ENCODE measurements around the gene MUC5AC.
"Not testable (repeated sequence)": the region's sequence is repeated elsewhere in the genome, so short reads cannot be mapped to it uniquely, and the experiment has no call there.

The MUC5AC gene

DNA sequence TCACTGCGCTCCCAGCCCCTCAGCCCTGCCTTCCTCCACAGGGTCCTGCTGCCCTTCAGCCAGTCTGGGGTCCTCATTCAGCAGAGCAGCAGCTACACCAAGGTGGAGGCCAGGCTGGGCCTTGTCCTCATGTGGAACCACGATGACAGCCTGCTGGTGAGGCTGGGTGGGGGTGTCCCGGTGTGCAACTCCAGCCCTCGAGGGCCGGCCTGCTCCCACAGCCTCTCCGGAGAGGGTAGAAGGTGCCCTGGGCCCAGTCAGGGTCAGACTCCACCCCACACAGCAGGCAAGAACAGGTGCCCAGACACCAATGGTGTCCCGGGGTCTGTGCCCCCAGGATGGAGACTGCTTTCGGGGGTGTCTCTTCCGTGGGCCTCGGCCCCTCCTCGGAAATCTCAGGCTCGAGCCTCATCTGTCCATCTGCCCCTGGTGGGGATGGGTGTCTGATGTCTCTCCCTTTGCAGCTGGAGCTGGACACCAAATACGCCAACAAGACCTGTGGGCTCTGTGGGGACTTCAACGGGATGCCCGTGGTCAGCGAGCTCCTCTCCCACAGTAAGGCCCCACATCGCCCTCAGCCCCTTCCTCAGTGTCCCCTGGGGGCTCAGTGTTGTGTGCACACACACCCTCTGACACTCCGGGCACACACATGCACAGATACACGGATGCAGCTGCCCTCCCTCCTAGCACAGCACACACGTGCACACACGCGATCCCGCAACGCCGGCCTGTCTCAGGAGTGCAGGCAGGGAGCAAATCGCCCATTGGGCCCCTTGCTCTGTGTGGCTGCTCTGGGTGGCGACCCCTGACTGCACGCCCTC lies 4.9 kb downstream of the MUC5AC start:
- DNase-seq = no peak

DNA sequence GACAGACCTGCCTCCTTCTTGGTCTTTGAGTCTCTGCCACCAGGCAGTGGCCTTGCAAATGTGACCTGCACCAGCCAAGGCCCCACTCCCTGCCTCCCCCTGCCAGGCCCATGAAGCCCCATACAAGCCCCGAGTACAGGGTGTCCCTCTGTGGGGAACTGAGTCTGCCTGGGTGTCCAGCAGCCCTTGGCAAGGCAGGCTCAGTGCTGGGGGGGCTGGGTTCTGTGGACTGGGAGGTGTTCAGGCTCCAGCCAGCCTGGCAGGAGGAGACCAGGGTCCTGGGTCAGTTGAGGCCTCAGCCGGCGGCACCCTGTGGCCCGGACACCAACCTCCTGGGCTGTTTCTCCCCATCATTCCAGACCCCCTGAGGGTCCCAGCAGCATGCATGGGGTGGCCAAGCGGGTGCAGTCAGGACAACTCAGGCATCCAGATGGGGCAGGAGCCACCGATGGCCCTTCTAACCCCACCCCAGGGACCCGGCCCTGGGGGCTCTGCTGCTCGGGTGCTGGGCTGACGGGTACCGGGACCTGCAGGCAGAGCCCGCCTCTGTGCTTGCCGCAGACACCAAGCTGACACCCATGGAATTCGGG lies 5.7 kb downstream of the MUC5AC start:
- no peak for DNase-seq

DNA sequence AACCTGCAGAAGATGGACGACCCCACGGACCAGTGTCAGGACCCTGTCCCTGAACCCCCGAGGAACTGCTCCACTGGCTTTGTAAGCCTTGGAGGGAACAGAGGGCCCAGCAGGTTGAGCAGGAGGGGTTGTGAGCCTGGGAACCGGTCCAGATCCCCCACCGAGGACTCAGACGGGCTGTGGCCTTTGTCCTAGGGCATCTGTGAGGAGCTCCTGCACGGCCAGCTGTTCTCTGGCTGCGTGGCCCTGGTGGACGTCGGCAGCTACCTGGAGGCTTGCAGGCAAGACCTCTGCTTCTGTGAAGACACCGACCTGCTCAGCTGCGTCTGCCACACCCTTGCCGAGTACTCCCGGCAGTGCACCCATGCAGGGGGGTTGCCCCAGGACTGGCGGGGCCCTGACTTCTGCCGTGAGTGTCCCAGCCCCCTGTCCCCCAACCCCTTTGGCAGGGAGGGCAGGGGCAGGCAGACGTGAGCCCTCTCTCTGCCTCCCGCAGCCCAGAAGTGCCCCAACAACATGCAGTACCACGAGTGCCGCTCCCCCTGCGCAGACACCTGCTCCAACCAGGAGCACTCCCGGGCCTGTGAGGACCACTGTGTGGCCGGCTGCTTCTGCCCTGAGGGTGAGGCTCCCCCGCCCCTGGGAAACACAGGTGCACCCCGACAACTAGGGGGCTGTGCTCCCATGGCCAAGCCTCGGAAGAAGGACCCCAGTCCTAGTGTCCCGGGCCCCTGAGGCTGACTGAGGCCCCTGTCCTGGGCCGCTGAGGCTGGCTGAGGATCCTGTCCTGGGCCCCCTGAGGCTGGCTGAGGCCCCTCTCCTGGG lies 6.4 kb downstream of the MUC5AC start:
- DNase-seq = no peak

DNA sequence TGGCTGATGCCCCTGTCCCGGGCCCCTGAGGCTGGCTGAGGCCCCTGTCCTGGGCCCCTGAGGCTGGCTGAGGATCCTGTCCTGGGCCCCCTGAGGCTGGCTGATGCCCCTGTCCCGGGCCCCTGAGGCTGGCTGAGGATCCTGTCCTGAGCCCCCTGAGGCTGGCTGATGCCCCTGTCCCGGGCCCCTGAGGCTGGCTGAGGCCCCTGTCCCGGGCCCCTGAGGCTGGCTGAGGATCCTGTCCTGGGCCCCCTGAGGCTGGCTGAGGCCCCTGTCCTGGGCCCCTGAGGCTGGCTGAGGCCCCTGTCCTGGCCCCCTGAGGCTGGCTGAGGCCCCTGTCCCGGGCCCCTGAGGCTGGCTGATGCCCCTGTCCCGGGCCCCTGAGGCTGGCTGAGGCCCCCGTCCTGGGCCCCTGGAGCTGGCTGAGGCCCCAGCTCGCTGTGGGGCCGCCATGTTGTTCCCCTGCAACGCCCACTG lies 7.1 kb downstream of the MUC5AC start:
- not testable (repeated sequence) for DNase-seq

DNA sequence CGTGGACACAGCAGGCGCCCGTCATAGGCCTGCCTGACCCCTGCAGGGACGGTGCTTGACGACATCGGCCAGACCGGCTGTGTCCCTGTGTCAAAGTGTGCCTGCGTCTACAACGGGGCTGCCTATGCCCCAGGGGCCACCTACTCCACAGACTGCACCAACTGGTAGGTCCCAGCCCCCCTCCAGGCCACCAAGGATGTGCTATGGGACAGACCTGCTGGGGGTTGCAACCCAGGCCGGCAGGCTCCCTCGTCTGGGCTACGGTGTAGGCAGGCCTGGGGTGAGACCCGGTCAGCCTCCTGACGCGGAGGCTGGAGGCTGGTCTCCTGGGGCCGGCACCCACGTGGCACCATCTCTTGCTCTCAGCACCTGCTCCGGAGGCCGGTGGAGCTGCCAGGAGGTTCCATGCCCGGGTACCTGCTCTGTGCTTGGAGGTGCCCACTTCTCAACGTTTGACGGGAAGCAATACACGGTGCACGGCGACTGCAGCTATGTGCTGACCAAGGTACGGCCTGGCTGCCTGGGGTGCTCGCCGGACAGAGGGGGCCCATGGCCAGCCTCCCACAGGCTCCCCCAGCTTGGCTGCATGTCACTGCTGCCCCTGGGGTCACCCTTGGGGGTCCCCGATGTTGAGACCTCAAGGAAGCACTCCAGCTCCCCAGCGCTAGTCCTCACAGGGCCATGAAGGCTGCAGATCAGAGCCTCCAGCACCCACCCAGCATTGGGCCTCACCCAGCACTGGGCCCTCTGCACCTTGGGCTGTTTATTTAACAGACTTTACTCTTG lies 7.7 kb downstream of the MUC5AC start:
- no peak for DNase-seq

DNA sequence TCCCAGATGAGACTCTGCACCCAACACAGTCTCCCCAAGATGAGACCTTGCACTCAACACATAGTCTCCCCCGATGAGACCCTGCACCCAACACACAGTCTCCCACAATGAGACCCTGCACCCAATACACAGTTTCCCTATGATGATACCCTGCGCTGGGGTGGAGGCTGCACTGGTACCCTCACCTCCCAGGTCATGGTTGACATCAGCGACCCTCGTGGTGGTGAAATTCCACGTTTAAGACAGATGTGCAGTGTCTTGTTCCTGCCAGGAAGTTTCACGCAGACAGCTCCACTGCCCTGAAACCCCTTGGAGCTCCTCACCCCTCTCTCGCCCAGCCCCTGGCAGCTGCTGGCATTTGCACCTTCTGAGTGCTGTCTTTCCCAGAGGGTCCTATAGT lies 9.5 kb downstream of the MUC5AC start:
- no peak for DNase-seq

DNA sequence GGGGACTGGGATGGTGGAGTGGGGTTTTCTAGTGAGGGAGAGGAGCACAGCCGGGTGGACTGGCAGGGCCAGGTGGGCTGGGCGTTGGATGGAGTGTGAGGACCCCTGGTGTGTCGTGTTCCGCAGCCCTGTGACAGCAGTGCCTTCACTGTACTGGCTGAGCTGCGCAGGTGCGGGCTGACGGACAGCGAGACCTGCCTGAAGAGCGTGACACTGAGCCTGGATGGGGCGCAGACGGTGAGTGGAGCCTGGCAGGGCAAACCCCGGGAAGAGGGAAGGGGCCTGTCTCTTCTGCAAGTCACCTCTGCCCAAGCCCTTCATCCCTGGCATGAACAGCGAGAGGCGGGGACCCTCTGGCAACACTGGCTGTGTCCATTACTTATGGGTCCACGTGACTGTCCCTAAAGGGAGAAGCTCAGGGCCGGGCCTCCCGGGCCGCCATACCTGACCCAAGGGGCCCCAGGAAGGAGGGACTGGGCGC lies 10.0 kb downstream of the MUC5AC start:
- no peak for DNase-seq

DNA sequence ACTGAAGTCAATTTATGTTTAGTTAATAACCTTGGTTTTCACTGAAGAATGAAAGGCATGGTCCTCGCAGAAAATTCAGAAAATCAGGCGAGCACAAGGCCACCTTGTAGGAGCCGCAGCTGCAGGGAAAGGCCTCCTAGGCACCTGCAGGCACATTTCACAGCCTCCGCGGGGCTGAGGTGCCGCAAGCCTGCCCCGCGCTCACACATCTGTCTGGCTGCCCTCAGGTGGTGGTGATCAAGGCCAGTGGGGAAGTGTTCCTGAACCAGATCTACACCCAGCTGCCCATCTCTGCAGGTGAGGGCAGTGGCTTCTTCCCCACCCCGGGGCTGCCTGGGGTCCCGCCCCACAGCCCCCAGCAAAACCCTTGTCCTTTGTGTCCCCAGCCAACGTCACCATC lies 10.5 kb downstream of the MUC5AC start:
- DNase-seq = no peak

DNA sequence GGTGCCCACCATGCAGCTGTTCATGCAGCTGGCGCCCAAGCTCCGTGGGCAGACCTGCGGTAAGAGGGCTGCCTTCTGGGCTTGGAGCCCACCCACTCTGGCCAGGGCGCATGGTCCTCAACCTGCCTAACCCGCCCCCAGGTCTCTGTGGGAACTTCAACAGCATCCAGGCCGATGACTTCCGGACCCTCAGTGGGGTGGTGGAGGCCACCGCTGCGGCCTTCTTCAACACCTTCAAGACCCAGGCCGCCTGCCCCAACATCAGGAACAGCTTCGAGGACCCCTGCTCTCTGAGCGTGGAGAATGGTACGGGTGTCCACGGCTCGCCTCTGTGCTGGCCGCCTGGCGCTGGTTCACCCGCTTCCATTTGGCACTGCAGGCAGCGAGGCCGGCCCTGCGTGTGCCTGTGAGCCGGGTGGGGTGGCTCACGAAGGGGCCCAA lies 11.0 kb downstream of the MUC5AC start:
- no peak for DNase-seq

DNA sequence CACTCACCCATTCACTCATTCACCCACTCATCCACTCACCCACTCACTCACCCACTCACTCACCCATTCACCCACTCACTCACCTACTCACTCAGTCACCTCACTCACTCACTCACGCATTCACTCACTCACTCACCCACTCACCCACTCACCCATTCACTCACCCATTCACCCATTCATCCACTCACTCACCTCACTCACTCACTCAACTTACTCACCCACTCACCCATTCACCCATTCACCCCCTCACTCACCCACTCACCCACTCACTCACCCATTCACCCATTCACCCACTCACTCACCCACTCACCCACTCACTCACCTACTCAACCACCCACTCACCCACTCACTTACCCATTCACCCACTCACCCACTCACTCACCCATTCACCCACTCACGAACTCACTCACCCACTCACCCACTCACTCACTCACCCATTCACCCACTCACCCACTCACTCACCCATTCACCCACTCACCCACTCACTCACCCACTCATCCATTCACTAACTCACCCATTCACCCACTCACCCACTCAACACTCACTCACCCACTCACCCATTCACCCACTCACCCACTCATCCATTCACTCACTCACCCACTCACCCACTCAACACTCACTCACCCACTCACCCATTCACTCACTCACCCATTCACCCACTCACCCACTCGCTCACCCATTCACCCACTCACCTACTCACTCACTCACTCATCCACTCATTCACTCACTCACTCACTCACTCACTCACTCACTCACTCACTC lies 13.7 kb downstream of the MUC5AC start:
- no peak for DNase-seq

DNA sequence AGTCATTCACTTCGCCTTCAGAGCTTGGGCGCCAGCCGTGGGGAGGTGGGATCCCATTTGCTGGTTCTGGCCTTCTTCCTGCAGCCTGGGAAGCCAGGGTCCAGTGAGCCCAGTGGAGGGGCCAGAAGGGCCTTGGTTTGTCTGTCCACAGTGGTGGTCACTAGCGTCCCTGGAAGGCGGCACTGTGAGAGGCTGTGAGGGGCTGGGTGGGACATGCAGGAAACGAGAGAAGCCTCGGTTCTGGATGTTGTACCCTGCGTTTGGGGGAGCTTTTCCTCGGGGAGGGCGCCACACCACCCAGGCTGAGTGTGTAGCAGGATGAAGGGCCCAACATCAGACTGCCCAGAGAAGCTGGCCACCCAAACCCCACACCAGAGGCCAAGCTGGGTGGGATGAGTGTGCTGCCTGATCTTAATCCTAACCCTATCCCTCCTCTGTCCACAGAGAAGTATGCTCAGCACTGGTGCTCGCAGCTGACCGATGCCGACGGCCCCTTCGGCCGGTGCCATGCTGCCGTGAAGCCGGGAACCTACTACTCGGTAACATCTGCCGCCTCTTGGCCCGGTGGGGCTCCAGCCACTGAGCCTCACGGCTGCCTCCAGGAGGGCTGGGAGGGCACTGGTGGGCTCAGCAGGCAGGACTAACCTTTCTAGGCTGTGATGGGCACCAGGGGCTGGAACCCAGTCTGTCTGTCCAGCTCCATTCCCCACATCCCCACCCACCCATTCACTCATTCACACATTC lies 14.4 kb downstream of the MUC5AC start:
- DNase-seq = no peak

DNA sequence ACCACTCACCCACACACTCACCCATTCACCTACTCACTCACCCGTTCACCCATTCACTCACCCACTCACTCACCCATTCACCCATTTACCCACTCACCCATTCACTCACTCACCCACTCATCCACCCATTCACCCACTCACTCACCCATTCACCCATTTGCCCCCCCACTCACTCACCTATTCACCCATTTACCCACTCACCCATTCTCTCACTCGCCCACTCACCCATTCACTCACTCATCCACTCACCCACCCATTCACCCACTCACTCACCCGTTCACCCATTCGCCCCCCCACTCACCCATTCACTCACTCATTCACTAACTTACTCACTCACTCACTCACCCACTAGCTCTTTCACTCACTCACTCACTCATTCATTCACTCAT lies 15.0 kb downstream of the MUC5AC start:
- no peak for DNase-seq

DNA sequence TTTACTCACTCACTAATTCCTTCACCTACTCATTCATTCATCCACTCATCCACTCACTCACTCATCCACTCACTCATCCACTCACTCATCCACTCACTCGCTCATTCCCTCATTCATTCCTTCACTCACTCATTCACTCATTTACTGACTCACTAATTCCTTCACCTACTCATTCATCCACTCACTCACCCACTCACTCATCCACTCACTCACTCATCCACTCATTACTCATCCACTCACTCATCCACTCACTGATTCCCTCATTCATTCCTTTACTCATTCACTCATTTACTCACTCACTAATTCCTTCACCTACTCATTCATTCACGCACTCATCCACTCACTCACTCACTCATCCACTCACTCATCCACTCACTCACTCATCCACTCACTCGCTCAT lies 15.6 kb downstream of the MUC5AC start:
- not testable (repeated sequence) for DNase-seq

DNA sequence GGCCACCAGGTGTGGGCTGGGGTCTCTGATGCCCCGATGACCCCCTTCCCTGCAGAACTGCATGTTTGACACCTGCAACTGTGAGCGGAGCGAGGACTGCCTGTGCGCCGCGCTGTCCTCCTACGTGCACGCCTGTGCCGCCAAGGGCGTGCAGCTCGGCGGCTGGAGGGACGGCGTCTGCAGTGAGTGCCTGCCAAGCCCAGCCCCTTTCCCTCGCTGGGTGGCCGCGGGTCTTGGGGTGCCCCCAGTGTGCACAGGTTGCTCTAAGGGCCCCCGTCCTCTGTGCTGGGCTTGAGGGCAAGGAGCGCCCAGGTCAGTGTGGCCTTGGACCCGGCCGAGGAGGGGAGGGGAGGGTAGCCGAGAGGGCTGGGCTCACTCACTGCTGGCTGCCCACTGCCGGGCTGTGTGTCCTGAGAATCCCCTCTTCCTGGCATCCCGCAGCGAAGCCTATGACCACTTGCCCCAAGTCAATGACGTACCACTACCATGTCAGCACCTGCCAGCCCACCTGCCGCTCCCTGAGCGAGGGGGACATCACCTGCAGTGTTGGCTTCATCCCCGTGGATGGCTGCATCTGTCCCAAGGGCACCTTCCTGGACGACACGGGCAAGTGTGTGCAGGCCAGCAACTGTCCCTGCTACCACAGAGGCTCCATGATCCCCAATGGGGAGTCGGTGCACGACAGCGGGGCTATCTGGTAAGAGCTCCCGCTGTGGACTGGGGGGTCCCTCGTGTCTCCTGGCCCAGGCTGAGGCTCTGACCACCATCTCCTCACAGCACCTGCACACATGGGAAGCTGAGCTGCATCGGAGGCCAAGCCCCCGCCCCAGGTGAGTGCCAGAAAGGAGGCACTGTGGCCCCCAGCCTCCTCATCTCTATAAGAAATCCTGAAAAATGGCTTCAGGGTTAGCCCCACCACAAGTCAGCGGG lies 17.0 kb downstream of the MUC5AC start:
- DNase-seq = no peak

DNA sequence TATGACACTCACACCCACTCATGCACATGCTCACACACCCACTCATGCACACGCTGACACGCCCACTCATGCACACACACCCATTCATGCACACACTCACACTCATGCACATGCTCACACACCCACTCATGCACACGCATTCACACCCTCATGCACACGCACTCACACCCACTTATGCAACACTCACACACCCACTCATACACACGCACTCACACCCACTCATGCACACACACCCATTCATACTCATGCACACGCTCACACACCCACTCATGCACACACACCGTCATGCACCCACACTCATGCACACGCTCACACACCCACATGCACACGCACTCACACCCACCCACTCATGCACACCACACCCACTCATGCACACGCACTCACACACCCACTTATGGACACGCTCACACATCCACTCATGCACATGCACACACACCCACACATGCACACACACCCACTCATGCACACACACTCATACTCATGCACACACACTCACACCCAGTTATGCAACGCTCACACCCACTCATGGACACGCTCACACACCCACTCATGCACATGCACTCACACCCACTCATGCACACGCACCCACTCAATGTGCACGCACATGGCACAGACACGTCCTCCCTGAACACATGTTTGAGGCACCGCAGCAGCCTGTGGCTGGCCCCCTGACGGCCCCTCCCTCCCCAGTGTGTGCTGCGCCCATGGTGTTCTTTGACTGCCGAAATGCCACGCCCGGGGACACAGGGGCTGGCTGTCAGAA lies 17.9 kb downstream of the MUC5AC start:
- DNase-seq = no peak

DNA sequence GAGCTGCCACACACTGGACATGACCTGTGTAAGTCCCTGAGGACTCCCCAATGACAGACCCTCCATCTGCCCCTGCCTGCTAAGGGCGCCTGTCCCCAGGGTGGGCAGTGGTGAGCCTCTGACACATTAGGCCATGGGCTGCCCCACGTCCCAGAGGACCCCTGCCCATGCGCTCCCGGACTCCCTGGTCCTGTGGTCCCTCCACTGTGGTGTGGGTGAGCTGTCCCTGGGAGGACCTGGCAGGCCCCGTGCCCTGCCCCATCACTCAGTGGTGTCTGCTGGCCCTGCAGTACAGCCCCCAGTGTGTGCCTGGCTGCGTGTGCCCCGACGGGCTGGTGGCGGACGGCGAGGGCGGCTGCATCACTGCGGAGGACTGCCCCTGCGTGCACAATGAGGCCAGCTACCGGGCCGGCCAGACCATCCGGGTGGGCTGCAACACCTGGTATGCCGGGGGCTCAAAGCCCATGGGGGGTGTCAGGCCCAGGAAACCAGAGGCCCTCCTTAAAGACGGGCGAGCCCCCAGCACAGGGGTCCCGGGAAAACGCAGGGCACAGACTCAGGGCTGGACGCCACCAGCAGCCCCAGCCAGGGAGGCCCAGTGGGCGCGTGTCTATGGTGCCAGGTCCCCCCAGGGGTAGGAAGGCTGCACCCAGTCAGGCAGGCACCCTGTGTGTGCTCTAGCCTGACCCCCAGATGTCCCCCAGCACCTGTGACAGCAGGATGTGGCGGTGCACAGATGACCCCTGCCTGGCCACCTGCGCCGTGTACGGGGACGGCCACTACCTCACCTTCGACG lies 18.7 kb downstream of the MUC5AC start:
- no peak for DNase-seq

DNA sequence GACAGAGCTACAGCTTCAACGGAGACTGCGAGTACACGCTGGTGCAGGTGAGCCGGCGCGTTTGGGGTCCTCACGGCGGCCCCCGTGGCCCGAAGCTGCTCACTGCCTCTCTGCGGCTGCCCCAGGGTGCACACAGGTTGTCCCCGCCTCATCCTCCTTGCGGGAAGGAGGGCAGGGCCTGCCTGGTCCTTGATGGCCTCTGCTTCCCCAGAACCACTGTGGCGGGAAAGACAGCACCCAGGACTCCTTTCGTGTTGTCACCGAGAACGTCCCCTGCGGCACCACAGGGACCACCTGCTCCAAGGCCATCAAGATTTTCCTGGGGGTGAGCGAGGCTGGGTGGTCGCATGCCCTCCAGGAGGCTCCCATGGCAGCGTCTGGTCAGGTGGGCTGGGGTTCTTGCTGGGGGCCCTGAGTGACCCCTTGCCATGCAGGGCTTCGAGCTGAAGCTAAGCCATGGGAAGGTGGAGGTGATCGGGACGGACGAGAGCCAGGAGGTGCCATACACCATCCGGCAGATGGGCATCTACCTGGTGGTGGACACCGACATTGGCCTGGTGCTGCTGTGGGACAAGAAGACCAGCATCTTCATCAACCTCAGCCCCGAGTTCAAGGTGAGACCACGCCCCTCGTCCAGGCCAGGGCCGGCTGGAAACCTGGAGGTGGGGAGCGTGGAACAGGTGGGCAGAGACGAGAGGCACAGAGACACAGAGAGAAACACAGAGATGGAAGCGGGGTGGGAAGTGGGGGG lies 19.4 kb downstream of the MUC5AC start:
- no peak for DNase-seq

DNA sequence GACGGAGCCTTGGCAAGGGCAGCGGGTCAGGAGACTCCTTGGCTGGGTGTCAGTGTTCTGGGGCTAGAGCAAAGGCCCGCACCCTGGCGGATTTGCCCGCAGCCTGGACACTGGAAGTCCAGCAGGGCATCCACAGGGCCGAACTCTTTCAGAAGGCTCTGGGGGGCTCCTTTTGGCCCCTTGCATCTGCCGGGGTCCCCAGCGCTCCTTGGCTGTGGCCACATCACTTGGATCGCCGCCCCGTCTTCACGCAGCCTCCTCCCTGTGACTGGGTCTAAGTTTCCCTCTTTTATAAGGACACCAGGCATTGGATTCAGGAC lies 20.0 kb downstream of the MUC5AC start:
- no peak for DNase-seq

Data from NCI-H1105 treated with DMSO at 0.1 percent for 48 hours (cell line).